ENCODE measurements around the gene SLC18B1.
A peak's percentile ranks its signal among the peaks of the same experiment; 100 is the strongest.

The SLC18B1 gene

DNA sequence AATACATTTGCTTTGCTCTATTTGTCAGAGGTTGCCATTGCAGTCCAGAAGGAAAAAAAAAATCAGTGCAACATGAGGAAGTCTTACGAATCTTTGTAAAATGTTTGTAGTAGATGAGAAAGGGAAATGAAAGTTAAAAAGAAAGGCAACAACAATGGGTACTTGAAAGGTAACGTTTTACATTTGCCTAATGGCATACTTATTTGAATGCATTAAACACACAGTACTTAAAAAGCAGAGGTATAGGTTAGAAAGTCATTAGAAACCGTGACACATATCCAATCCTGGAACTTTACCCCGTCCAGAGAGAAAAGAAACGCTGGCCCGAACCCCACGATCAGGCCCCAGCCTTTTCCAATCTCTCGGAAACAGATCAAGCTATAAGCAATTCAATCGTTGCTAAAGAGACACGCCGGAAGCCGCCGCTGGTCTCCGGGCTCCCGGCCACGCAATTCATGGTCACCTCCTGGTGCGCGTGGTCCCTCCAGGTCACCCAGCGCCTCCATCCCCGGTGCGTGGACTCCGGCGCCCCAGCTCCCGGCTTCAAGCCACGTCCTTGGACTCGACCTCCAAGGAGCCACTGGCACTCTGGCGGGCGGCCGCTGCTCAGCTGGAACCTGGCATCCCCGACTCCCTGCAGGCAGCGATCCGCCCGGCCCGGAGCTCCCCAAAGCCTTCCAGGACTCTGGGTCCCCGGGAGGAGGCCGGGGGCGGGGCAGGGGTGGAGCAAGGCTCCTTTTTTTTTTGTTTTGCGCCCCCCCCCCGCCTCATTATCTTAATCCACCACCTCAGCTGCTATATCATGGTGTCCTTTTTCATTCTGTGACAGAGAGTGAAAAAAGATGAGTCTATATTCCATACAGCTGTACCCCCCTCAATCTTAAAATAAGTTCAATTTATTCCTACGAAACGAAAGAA is at the start of gene SLC18B1:
Gene SLC18B1, minus strand, starts transcription at position 687 of the 918 bp plus-strand sequence. Its CDS starts 181 bp downstream, at position 506.
- DNase-seq (ENCODE audit: low read depth in 1 of 2, low spot score in 1 of 2) = peak; percentile 16 to 37

DNA sequence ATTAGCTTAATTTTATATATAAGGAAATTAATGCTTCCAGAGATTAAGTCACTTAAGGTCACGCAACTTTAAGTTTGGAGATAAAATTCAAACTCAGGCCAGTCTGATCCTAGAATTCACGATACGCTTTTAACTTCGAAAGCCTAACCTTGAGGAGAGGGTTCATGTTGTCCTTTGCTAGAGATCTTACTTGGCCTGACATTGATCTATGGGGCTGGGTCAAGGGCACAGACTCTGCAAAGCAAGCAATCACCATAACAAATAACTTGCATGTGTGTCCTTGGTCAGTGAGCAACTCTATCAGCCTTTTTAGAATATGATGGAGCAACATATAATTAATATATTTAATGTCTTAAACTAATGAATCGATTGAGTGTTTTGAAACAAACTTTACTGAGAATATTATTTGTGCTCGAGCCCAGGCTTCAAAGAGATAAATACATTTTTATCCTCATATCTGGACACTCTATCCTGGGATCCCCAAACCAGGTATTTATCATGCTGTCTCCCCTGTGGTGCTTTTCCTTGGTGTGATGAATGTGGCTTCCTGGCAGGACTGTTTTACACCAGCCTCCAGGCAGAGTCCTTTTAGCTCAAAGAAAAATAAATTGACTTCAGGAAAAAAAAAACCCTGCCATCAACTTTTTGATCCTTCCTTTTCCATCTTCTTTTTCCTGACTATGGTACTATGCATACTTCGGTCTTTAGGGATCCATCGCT is 45.0 kb upstream of the SLC18B1 start:
- no peak for DNase-seq (ENCODE audit: low read depth in 1 of 2, low spot score in 1 of 2)

DNA sequence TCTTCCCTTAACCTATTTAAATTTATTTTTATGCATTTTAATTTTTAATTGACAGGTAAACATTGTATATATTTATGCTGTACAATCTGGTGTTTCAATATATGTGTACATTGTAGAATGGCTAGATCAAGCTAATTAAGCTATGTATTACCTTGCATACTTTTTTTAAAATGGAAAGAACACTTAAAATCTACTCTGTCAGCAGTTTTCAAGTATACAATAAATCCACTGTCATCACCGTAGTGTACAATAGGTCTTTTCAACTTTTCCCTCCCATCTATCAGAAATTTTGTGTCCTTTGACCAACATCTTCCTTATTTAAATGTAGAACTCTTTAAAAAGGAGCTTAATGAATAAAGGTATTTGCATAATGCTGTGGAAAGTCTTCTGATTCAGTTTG is 43.5 kb upstream of the SLC18B1 start:
- no peak for DNase-seq (ENCODE audit: low read depth in 1 of 2, low spot score in 1 of 2)

DNA sequence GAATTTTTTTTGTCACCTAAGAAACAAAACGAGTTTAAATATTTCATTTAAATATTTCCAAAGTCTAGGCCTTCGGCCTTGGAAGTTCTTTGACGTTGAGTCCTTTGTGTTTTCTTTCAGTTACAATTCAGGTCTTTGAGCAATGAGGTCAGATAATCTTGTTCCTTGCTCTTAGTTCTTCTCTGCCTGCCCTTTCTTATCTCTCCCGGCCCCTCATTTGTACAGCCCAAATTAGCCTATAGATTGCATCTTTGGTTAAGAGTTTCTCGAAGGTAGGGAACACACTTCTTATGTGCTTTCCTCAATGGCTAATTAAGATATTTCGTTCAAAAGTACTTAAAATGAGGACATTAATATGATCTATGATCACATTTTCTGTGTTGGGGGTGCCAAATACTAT is 34.5 kb upstream of the SLC18B1 start:
- no peak for DNase-seq (ENCODE audit: low read depth in 1 of 2, low spot score in 1 of 2)

DNA sequence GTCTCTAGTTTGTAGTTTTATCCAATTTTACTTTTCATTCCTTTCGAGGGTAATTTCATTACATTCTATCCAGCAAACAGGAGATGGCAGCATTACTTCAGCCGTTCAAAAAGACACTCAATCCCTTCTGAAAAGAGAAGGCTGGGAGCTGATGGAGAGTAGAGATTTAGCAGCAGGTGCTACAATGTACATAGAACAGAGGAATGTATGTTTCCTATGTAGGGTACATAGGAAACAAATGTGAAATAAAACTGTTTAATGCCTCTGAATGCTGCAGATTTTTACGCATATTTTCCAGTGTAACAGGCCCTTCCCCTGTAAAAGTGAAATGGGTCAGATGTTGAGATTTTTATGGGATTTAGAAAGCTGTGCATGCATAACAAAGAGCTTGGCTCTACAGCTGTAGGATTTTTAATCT is 31.9 kb upstream of the SLC18B1 start:
- no peak for DNase-seq (ENCODE audit: low read depth in 1 of 2, low spot score in 1 of 2)

DNA sequence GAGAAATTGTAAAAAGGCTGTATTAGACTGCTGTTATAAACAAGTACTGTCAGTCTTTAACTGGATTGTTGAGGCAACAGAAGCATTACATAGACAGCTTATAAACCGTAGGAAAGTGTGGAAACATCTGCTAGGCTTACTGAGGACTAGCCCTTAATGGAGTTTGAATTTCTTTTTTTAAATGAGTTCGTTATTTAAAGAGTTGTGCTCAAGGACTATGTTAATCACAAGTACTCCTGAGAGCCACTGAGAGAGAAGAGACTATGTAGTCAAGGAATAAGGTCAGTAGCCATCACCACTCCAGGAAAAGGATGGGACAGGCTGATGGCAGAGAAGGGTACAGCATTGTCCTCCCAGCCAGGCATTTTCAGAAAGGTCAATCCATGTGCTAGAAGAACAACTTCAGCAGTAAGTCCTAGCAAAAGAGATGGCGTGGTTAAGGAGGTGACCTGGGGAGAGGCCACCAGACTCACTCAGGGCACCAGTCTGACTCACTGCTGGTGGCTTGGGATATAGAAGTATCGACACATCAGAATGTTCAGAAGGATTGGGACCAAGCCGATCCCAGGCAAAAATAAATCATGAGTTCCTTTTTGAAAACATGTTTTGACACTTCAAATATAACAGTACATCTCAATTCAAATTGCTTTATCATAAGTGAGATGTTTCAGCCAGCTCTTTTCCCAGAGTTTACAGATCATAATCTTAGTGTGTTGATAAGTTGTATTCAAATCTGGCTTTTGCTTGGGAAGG is 22.4 kb upstream of the SLC18B1 start:
- DNase-seq (ENCODE audit: low read depth in 1 of 2, low spot score in 1 of 2) = no peak

DNA sequence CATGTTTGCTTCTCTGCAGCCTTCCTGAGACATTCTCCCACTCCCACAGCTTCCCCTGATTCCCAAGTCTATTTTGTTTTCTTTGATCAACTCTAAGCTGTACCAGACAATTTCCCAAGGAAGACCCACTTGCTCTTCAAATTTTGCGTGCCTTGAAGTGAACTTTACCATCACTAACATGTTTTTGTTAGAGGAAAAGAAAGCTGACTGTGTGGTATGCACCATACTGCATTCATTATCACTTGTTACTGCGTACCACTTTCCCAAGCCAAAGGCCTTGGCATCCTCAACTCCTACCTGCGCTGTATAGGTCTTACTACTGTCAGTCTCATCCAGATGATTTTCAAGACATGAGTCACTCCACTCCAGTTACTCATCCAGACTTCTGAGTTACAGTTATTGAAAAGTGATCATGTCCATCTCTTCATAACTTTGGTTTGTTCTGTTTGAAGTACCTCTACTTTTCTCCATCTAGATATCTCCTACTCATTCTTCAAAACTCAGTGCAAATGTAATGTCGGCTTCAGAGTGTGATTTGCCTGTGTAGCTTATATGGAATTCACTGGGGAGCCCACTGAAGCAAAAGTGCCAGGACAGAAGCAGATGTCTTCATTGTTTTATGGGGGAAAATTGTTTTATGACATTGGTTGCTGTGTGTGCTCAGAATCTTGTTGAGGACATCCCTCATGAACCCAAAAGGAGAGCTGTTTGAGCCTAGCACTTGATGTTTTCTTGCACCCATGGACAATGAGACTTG is 21.1 kb upstream of the SLC18B1 start:
- no peak for DNase-seq (ENCODE audit: low read depth in 1 of 2, low spot score in 1 of 2)

DNA sequence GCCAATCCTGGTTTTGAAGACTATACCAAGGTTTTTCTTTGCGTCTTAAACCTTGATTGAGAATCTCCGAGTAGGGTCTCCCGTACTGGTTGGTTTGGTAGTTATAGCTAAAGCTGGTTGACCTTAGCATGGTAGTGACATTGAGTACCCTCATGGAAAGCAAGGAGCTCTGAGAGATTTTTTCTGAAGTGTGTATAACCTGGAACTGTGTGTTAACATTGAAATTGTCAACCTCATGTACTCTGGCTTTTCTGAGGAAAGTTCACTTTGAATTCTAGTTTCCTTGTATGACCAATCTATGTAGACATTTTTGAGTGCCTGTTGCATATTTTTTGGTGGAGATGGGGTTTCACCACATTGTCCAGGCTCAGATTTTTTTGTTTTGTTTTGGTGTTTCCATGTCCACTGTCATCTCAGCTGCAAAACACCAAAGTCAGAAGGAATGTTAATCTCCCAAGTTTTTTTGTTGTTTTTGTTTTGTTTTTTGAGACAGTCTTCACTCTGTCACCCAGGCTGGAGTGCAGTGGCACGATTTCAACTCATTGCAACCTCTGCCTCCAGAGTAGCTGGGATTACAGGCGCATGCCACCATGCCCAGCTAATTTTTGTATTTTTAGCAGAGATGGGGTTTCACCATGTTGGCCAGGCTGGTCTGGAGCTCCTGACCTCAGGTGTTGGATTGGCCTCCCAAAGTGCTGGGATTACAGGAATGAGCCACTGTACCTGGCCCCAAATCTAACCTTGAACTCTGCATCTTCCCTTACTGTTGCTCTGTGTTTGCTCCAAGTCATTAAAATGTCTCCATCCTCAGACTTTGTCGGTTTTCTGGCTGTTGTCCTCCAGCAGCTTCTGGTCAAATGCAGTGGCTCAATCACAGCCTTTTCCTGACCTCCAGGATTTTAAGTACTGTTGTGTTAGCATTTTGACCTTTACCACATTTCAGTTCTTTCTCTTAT is 20.2 kb upstream of the SLC18B1 start:
- no peak for DNase-seq (ENCODE audit: low read depth in 1 of 2, low spot score in 1 of 2)

DNA sequence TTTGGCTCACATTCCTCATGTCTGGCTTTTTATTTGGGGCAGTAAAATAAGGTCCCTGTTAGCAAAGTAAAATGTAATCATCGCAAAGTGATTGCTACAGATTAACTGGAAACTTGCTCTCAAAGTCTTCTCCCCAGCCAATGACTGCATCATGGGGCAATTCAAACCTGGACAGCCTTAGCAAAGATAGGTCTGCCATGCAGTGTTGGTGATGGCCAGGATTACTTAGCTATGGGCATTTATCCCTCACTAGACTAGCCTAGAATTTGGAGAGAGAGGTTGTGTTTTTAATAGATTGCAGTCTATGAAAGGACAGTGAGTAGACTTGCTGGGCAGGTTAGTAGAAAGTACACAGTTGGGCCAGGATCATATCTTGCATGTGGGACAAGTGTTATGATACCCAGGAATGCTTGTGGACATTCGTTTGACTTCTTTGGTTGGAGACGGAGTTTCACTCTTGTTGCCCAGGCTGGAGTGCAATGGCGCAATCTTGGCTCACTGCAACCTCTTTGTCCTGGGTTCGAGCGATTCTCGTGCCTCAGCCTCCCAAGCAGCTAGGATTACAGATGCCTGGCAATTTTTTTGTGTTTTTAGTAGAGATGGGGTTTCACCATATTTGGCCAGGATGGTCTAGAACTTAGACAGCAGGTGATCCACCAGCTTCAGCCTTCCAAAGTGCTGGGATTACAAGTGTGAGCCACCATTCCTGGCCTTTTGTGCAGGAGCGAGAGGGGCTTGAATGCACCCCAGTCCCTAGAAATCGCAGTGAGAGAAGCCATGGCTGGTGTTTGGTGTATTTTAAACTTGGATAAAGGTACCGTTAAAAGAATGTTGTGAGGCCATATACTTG is 19.3 kb upstream of the SLC18B1 start:
- no peak for DNase-seq (ENCODE audit: low read depth in 1 of 2, low spot score in 1 of 2)

DNA sequence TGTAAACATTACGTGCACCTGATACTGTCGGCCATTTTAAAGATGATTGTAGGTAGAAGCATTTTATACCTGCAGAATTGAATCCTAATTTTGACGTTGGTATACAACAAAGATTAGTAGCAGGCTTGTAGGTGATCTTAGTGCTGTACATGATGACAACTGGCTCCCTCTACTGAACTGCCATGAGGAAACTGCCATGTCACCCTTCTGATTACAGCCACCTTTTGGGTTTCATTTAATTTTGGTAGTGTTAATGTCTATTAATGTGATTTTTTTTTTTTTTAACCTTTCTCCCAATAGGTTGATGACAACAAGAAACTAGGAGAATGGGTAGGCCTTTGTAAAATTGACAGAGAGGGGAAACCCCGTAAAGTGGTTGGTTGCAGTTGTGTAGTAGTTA is 18.2 kb upstream of the SLC18B1 start:
- DNase-seq (ENCODE audit: low read depth in 1 of 2, low spot score in 1 of 2) = no peak

DNA sequence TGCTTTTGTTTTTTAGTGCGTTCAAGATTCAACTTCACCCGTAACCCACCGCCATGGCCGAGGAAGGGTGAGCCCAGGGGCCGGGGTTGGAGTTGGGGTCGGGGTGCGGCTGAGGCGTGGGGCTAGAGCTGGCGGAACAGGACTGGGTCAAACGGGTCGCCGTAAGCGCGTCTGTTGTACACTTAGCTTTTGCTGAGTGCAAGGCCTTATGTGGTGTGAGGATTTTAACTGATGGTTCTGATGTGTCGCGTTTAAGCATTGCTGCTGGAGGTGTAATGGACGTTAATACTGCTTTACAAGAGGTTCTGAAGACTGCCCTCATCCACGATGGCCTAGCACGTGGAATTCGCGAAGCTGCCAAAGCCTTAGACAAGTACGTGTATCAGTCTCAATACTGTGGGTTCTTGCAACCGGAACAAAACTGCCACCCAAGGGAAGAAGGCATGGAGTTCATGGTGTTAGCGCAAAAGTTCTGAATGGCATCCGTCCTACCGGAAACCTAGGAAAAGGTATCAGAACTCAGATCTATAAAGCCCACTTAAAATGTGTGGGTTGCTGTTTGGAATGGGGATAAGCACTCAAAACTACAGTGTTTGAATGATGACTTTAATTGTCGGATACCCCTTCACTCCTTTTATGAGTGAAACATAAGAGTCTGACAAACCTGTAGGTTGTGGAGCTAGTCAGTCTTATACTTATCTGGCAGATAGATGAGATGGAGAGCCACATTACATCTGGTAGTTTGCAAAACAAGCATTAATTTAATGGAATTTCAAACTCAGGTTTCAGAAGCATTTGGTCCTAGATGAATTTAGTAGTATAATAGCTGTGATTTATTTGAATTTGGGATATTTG is 16.5 kb upstream of the SLC18B1 start:
- no peak for DNase-seq (ENCODE audit: low read depth in 1 of 2, low spot score in 1 of 2)

DNA sequence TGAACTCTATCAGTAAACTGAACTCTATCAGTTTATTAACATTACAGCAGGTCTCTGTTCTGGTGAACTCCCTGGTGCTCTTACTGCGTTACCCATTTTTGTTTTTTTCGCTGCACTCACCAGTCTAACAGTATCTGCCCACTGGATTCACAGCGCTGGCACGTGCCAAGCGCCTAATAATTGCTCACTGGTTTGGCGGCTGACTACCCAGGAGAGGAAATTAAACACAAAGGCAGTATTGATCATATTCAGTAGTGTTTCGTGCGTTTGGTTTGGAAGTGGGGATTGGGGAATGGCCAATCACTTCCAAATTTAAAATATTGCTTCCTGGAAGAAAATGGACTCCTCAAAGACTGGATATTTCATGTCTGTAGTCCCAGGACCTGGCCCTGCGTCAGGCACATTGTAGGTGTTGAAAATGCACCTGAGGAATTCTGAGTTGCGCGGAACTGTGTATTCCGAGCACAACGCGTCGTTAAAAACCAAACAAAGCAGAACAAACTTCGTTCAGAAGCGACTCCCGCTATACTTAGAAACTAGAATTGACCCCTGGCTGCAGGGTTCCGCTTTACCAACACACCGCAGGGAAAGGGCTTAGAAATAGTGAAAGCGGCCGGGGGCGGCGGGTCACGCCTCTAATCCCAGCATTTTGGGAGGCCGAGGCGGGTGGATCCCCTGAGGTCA is 14.9 kb upstream of the SLC18B1 start:
- DNase-seq (ENCODE audit: low read depth in 1 of 2, low spot score in 1 of 2) = no peak

DNA sequence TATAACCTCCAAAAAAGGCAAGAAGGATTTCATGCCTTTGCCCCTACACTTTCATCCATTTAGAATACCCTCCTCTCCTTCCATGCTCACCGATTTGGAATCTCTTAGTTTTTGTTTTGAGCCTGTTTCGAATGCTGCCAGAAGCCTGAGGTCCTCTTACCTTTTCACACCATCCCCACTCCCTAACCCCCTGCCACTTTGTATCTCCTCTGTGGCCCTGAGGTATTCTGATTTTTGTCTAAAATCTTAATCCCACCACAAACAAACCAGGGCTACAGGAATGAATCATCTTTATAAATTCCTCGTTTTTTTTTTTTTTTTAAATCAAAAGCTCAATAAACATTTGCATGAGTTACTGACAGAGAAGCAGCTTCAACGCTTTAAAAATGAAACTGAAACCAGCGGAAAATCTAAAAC is 14.3 kb upstream of the SLC18B1 start:
- no peak for DNase-seq (ENCODE audit: low read depth in 1 of 2, low spot score in 1 of 2)

DNA sequence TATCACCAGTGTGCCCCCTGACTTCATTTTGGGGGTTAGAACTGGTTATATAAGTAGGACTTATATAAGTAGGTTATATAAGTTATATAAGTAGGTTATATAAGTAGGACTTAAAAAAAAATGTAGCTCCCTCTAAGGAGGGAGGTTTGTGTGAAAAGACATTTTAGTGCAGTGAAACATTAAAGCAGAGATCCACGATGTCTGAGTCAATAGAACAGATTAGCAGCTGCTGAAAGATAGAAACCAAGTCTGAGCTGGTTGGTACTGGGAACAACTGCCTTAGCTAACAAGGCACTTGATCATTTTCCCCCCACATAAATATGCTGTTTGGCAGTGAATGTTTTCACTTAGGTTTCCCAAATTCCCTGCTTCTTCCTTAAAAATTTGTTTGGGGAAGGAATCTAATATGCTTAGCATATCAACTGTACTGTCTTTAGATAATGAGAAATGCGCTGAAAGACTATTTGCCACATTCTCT is 13.9 kb upstream of the SLC18B1 start:
- no peak for DNase-seq (ENCODE audit: low read depth in 1 of 2, low spot score in 1 of 2)

DNA sequence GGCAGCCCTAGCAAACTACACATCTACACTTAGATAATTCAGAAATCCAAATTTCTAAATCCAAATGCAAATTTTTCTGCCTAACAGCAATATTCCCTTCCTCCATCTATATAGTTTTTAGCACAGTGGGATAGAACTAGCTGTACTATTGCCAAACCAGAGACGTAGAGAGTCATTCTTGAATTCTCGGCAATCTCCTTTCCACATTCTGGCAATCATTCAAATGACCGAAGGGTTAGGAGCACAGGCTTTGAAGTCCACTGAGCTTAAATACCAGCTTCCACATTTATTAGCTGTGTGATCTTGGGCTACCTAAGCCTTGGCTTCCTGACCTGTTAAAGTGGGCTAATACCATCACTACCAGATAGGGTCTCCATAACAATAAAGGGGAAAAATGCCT is 12.8 kb upstream of the SLC18B1 start:
- DNase-seq (ENCODE audit: low read depth in 1 of 2, low spot score in 1 of 2) = no peak

DNA sequence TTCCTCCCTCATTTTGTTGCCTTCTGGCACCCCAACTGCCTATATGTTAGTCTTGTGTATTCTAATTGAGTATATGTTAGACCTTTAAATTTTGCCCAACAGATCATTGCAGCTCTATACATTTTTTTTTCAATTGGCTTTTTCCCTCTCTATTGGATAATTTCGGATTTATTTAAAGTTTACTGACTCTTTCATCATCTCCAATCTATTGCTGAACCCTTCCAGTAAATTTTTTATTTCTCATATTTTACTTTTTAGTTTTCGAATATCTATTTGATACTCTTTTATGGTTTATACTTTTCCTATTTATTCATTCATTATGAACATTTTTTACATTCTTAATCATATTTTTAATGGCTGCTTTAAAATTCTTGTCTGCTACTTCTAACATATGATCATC is 7.1 kb upstream of the SLC18B1 start:
- DNase-seq (ENCODE audit: low read depth in 1 of 2, low spot score in 1 of 2) = no peak

DNA sequence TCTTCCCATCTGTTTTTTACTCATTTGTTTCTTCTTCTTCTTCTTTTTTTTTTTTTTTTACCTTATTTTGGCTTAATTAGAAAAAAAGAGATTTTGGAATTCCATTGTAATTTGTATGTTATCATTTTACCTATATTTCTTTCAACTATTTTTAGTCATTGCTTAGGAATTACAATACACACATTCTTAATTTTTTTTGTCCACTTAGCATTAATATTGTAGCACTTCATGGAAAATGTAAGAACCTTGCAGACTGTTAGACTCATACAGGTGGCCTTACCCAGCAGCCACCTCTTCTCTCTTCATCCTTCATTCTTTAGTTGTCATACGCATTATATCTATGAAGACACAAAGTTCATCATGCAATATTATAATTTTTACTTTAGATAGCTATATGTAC is 5.8 kb upstream of the SLC18B1 start:
- no peak for DNase-seq (ENCODE audit: low read depth in 1 of 2, low spot score in 1 of 2)

Data from activated T-helper 1 cell treated with anti-CD3 and anti-CD28 coated beads, Interleukin-2, amount 50 U/mL, for 16 hours (primary cell).